Stimulated activated CD8-positive, alpha-beta memory T cell treated with anti-CD3 and anti-CD28 coated beads, Interleukin-7, amount 100 ng/mL, for 48 hours (primary cell): ENCODE results near the gene MYOF.
"Not testable (repeated sequence)": the region's sequence is repeated elsewhere in the genome, so short reads cannot be mapped to it uniquely, and the experiment has no call there.

Source experiments
- DNase-seq, 2 donors: peaks; one replicate each; pipeline ENCODE4 v3.0.0-alpha.2; 2020; ENCODE audit warnings: low read depth in 1 of 2; ENCODE audit errors: extremely low read depth in 1 of 2

MYOF gene

DNA sequence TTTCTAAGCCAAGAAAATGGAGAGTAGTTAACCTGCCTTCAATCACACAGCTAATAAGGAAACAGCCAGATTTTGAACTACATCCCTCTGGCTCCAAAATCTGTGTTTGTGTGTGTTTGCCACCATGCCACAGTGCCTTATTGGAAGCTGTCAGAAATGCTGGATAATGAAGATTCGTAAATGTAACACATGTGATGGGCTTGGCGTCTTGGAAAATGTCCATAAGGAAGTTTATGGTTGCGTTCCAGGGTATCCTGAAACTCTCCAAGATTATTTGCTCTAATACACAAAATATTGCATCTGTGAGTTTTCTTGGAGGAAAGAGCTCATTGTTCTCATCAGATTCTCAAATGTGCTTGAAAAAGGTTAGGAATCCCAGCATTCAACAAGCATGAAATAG is 22.7 kb downstream of the MYOF start:
- DNase-seq, result no peak

DNA sequence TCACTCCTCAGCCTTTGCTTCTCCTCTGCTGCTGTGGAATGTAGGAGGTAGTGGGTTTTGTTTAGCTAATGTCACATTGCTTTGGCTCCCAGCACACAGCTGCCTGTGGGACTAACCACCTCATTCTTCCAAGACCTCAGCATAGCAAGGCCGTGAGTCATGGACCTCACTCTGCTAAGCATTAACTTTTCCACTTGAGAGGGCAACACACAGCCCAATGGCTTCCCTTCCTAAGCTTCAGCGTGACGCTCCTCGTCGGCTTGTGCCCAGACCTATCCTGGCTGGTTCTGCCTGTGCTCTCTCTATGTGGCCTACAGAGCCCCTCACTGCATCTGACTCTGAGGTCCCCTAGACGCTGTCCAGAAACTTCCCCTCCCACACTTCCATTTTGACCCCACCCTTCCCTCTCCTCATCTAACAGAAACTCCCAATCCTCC is 23.3 kb downstream of the MYOF start:
- DNase-seq, result no peak

GRCh38 chr10:93457511-93457910 is 24.6 kb downstream of the MYOF start:
- no peak for DNase-seq

GRCh38 chr10:93456480-93456879 is 25.7 kb downstream of the MYOF start:
- DNase-seq, result no peak

DNA sequence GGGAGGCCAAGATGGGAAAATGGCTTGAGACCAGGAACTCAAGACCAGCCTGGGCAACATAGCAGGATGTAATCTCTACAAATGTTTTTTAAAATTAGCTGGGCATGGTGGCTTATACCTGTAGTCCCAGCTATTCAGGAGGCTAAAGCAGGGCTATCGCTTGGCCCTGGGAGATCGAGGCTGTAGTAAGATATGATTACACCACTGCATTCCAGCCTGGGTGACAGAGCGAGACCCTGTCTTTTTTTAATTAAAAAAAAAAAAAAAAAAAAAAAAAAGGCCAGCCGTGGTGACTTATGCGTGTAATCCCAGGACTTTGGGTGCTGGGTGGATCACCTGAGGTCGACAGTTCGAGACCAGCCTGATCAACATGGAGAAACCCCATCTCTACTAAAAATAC is 27.4 kb downstream of the MYOF start:
- no peak for DNase-seq

DNA sequence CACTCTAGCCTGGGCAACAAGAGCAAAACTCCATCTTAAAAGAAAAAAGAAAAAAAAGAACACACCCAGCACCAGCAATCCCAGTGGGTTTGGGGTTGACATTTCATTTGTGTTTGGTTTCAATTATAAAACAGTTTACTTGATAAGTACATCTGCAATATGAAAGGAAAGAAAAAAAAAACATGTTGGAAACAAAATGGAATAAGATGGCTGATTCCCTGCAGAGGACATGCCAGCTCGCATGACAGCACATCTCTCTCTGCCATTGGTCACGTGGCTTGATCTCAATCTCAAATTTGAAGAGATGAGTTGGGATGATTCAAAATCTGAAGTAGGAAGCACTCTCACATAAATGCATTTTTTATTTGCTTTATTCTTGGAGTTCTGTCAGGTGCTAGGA is 28.0 kb downstream of the MYOF start:
- DNase-seq, result no peak

DNA sequence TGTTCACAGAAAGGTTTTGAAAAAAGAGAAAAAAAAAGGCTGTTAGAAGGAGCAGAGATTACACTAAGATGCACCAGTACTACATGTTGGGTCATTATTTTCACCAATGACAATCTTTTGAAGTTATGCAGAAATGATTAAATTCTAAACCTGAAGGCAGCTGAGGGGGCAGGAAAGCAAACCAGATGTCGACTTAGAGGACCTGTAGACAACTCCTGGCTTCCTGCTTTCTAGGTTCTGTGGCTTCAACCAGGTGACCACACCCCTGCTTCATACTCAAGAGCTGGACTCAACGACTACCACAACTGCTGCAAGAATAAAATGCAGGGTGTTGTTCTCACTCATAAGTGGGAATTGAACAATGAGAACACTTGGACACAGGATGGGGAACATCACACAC is 30.0 kb downstream of the MYOF start:
- peak in 1 of 2 donors; percentile 21 for DNase-seq

DNA sequence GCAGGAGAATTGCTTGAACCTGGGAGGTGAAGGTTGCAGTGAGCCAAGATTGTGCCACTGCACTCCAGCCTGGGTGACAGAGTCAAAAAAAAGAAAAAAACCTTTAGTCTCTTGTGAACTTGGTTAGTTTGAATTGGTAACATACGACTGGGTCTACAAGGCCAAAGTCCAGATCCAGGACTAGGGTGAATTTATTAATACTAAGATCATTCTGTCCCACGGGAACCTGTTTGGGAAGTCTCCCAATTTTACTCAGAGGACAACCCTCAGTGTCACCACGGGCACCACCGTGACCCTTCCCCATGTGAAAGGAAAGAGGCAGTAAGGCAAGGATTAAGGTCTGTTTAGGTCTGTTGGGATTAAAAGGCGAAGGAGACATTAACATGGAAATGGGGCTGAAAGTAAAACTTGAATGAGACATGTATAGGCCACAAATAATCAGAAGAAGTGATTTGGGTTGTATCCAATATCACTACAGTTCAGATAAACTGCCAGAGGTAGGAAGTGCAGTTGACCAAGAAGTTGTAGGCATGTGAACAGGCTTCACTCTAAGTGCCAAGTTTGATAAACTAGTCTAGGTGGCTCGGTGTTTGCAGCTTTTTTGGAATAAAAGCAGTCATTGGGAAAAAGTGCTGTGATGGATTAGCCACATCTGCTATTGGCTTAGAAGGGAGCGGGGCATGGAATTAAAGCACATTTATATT is 30.7 kb downstream of the MYOF start:
- no peak for DNase-seq

DNA sequence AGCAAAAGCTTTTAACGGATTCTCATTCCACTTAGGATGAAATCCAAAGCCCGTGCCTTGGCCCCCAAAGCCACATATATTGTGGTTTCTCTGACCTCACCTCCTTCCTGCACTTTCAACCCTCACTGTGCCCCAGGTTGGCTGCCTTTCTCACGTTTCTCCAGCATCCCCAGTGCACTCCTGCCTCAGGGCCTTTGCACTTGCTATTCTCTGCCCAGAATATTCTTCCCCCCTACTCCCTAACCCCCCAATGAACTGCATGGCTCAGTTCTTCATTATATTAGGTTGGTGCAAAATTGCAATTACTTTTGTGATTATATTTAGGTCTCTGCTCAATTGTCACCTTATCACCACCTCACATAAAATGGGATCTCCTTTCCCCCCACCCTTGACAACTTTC is 34.2 kb downstream of the MYOF start:
- no peak for DNase-seq

GRCh38 chr10:93447019-93447418 is 35.1 kb downstream of the MYOF start:
- no peak for DNase-seq

DNA sequence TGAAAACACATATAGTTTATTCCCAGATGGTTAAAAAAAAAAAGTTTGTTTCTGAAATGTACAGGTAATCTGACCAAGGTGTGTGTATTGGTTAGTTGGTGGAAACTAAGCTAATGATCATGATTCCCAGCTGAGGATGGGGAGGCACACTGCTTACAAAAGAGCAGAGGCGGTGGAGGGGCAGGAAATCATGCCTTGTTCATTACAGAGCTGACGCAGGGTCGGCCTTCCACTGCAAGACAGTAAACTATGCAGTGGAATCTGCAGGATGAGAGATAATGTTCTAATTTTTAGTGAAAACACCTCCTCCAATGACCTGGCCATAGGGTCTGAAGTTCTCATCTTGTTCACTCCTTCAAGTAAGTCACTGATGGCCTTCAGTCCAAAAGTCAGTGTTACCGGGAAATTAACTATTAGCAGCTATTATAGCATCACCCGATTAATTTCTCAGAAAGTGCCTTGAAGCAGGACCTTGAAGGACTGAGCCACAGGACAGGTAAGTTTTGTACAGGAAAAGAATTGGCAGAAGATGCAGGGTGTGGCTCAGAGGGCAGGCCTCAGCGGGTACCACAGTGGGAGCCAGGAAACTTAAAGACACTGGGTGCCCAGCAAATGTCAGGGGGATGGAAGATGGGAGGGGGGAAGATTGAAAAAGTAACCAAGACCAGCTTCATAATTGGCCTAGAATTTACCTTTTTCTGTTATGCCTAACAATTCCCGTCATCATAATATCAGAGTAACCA is 36.0 kb downstream of the MYOF start:
- DNase-seq, result no peak

- no peak for DNase-seq
Measured at GRCh38 chr10:93445097-93445960, 36.8 kb downstream of the MYOF start.

- DNase-seq, result no peak
Measured at GRCh38 chr10:93443481-93443880, 38.7 kb downstream of the MYOF start.

- DNase-seq, result not testable (repeated sequence)
Measured at GRCh38 chr10:93442721-93443120, 39.4 kb downstream of the MYOF start.

DNA sequence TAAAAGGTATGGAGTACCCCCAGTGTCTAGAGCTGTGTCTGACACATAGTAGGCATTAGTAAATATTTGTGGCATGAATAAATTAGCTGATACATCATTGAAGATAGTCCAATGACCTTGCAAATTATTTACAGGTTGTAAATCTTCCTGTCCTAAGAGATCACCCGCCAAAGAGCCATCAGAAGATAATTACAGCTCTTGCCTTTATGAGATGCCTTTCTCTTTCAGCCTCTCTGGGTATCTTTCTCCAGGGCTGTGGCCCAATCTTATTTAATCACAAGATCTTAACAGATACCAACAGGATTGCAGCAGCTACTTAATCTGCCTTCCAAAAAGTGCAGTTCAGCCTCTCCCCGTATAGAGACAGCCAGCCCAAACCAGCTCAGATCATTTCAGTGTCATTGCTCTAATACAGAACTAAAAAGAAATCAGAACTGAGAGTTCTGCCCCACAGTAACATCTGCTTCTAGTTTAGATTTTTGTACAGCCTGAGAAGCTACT is 41.5 kb downstream of the MYOF start:
- DNase-seq, result no peak

- DNase-seq, result no peak
Measured at GRCh38 chr10:93438613-93439253, 43.4 kb downstream of the MYOF start.

- no peak for DNase-seq
Measured at GRCh38 chr10:93437946-93438612, 44.1 kb downstream of the MYOF start.

DNA sequence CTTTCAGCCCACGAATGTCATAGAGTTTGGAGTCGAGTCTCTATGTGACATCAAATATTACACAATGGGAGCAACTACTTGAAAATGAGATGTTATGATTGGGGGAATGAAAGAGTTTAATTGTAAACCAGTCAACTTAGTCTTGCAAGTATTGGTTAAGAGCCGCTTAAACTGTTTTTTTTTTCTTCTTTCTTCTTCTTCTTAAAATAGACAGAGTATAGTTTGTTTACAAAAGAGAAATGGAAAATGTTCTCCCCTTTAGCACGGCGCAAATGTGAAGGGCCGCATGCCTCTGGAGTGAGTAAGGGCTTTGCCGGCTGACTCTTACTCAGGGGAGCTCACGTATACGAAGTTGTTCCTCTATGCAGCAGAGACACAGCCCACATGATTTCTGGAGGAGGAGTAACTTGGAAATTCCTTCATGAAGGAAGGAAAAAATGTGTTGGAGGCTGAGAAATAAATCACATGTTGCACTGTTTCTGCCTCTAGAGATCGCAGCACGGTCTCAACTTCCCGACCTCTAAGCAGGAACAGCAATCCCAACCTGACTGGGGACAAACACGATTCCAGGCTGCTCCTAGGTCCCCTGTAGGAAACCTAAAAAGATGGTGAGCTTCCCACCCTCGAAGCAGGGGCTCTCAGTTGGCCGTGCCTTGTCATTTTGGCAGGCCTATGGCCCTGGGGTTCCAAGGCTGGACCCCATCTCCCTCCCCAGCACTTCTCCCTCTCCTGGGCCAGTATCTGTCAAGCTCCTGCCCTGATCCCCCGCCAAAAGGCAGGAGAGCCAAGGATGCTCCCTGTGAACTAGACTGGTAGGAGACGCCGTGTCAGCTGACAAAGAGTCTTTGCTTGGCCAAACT is 44.8 kb downstream of the MYOF start:
- no peak for DNase-seq

DNA sequence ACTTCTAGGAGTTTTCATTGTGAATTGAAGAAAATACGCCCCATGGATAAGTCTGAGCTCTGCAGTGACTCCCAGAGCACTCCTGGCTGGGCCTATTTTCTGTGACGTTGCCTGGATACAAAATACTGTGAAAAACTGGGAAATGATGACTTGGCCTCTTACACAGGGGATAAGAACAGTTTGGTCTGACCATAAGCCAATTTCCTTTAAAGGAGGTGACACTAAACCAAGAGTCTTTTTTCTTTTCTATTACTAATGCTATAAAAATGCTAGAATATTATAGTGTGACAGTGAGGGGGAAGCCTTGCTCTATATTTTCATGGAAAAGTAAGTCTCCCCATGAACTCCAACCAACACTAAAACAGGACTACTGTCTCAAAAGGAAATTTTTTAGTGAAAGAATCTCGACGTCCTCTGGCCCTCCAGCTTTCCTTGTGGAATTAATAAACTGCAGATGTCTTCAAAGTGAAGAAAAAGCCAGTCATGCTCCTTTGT is 45.5 kb downstream of the MYOF start:
- DNase-seq, result no peak
